ENCODE results near the gene RGL4.
"Not testable (repeated sequence)": the region's sequence is repeated elsewhere in the genome, so short reads cannot be mapped to it uniquely, and the experiment has no call there.

The RGL4 gene

GRCh38 chr22:23700706-23701105 is 9.9 kb downstream of the RGL4 start:
- DNase-seq = no peak

- DNase-seq = peak; percentile 20
Observed at GRCh38 chr22:23704062-23704461, 13.2 kb downstream of the RGL4 start.

GRCh38 chr22:23704829-23705228 is 14.0 kb downstream of the RGL4 start:
- DNase-seq = no peak

GRCh38 chr22:23705358-23705757 is 14.5 kb downstream of the RGL4 start:
- DNase-seq = no peak

GRCh38 chr22:23708270-23708669 is 17.5 kb downstream of the RGL4 start:
- no peak for DNase-seq

- no peak for DNase-seq
Observed at GRCh38 chr22:23709107-23709506, 18.3 kb downstream of the RGL4 start.

- peak; percentile 26 for DNase-seq
Observed at GRCh38 chr22:23712256-23712655, 21.4 kb downstream of the RGL4 start.

- no peak for DNase-seq
Observed at GRCh38 chr22:23713696-23714595, 23.1 kb downstream of the RGL4 start.

- DNase-seq = peak; percentile 47
Observed at GRCh38 chr22:23714596-23715578, 24.1 kb downstream of the RGL4 start.

GRCh38 chr22:23715806-23716375 is 25.1 kb downstream of the RGL4 start:
- peak; percentile 51 for DNase-seq

- peak; percentile 95 for DNase-seq
Observed at GRCh38 chr22:23716811-23717801, 26.3 kb downstream of the RGL4 start.

GRCh38 chr22:23718371-23719165 is 27.8 kb downstream of the RGL4 start:
- no peak for DNase-seq

- no peak for DNase-seq
Observed at GRCh38 chr22:23720855-23721254, 30.0 kb downstream of the RGL4 start.

- no peak for DNase-seq
Observed at GRCh38 chr22:23722160-23722559, 31.3 kb downstream of the RGL4 start.

GRCh38 chr22:23722724-23723123 is 31.9 kb downstream of the RGL4 start:
- no peak for DNase-seq

GRCh38 chr22:23728108-23728507 is 37.3 kb downstream of the RGL4 start:
- not testable (repeated sequence) for DNase-seq

- DNase-seq = no peak
Observed at GRCh38 chr22:23737696-23738095, 46.9 kb downstream of the RGL4 start.

- no peak for DNase-seq
Observed at GRCh38 chr22:23742505-23743264, 51.9 kb downstream of the RGL4 start.

- DNase-seq = no peak
Observed at GRCh38 chr22:23743303-23743705, 52.5 kb downstream of the RGL4 start.

- DNase-seq = no peak
Observed at GRCh38 chr22:23744001-23744400, 53.2 kb downstream of the RGL4 start.

Data from hematopoietic multipotent progenitor cell treated with erythropoietin and hydrocortisone succinate and interleukin-3 and kit ligand, for 4 days (in vitro differentiated cells).